Activated CD8-positive, alpha-beta memory T cell treated with anti-CD3 and anti-CD28 coated beads, Interleukin-2, amount 10 ng/mL, durations not matched to agents 7 days and 5 days (primary cell): ENCODE results near the gene EFHD2. TPM values are rescaled to one million over a fixed set of nuclear protein-coding genes. Genes with fewer than 3 reads are reported as not detected.

Experiments
- ATAC-seq: fragments of 150-1000 bp; cut with Tn5 transposase; one replicate; pipeline ENCODE4 v1.10.0; 2021; ENCODE audit warnings: moderate library complexity
- CTCF ChIA-PET: fragments of 350-600 bp; sonication (Branson Sonifier 250); formaldehyde crosslinking; loops from one replicate; lab custom pipeline; 2021; ENCODE audit warnings: antibody characterized with exemption; lab: Charles Lee
- DNase-seq: peaks from one replicate; pipeline ENCODE4 v3.0.0-alpha.2; 2020
- H3K27ac Mint-ChIP-seq: one replicate; pipeline ENCODE4 v1.8.0; 2021; ENCODE audit warnings: mild to moderate bottlenecking, mixed read lengths
- H3K27me3 Mint-ChIP-seq: one replicate; pipeline ENCODE4 v1.8.0; 2021; ENCODE audit warnings: mixed read lengths
- H3K36me3 Mint-ChIP-seq: one replicate; pipeline ENCODE4 v1.8.0; 2021; ENCODE audit warnings: mild to moderate bottlenecking, mixed read lengths
- H3K4me1 Mint-ChIP-seq: one replicate; pipeline ENCODE4 v1.8.0; 2021; ENCODE audit warnings: mixed read lengths
- H3K4me3 Mint-ChIP-seq: one replicate; pipeline ENCODE4 v1.8.0; 2021; ENCODE audit warnings: mild to moderate bottlenecking, moderate library complexity, mixed read lengths
- H3K9me3 Mint-ChIP-seq: one replicate; pipeline ENCODE4 v1.8.0; 2022; ENCODE audit warnings: low read depth, mixed read lengths
- total RNA-seq, 2 experiments: library from RNA; stranded (reverse); gene quantifications; one replicate each; pipeline ENCODE4 v1.2.3, GENCODE V29; 2021

EFHD2 gene
- total RNA-seq, 2 experiments from 2014 or later: 95.4 to 98.9 TPM

DNA sequence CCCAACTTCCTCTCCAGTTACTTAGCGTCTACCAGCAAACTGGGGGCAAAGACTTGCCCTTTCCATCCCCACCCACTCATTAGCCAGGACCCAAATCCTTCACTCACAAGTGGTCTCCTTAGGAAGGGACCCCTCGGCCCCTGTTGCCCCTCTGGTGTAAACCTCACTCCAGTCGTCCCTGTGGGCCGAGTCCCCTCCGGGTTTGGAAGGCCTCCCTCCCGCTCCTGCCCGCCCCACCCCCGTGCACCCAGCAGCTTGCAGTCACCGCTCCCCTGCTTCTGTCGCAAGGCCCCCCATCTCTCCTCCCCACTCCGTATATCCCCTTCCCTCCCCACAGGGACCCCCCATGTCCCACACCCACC is 1.2 kb downstream of the EFHD2 start:
- Mint-ChIP-seq H3K4me3 (peak overlapping the region; percentile 91), H3K9me3 (no peaks in the 10 kb centered on the region), H3K4me1 (peaks cover 48% of the 10 kb centered on the region), H3K27ac (peak overlapping the region; percentile 86), H3K27me3 (peaks cover 28% of the 10 kb centered on the region), H3K36me3 (peaks cover 30% of the 10 kb centered on the region)
- CTCF ChIA-PET: interaction anchor here (0.7 to 3.6 kb wide), 4 partner anchors 20 to 955 kb away, joined by 3 to 29 read pairs (median 4); no protein-coding TSS in a partner anchor
- peak; percentile 49 for DNase-seq
- ATAC-seq: no peak

DNA sequence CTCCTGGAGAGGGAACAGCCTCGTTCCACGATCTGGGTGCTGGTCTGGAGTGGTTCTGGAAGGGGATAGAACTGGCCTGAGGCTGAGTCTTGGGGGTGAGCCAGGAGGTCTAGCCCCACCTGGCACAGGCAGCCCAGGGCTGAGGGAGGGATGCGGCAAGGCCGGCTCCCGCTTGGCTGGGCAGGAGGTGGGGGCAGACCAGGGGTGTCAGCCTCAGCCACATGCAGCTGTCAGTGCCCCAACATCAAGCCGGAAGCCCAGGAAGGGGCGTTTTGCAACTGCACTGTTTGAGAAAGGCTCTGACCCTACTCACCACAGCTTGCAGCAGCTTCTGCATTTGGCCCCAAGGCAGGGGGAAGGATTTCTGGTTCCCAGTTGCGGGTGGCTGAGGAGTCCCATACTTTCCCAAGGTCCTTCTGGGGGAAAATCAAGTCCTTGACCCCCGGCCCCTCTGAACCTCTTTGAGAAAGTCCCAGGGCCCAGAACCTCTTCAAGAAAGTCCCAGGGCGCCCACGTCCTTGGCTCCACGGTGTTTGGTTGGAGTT is 2.0 kb downstream of the EFHD2 start:
- H3K36me3 Mint-ChIP-seq: peaks cover 32% of the 10 kb centered on the region
- CTCF ChIA-PET: interaction anchor here (0.6 to 3.6 kb wide), 9 partner anchors 13 to 954 kb away, joined by 3 to 29 read pairs (median 3); no protein-coding TSS in a partner anchor
- peak overlapping the region; percentile 91 for H3K4me3 Mint-ChIP-seq
- H3K27ac Mint-ChIP-seq: peak overlapping the region; percentile 86
- ATAC-seq: peak; percentile 40
- peaks cover 56% of the 10 kb centered on the region for H3K4me1 Mint-ChIP-seq
- DNase-seq: peak; percentile 80
- peaks cover 24% of the 10 kb centered on the region for H3K27me3 Mint-ChIP-seq
- no peaks in the 10 kb centered on the region for H3K9me3 Mint-ChIP-seq

DNA sequence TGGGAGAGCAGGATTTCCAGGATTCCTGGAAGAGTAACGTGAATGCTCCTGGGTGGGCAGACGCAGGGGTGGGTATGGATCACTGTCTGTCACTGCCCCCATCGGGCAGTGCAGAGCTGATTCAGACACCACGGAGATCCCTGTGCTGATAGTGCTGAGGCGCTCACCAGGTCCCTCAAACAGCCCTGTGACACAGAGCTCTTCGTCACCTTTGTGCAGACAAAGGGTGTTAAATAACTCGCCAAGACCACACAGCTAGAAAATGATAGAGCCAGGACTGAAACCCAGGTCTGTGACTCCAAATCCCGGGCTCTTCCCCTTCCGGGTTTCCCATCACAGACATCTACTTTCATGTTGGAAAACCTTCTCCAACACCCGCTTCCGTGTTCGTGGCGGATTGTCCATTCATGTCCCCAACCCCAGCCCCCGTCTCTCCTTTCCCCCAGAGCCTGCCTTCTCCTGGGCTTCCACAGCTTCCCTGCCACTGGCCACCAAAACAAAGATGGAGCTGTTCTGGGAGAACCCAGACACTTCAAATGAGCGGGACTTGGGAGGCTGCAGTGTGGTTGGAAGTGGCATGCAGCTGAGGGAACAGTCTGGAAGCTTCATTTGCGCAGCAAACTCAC is 2.6 kb downstream of the EFHD2 start:
- peaks cover 18% of the 10 kb centered on the region for H3K27me3 Mint-ChIP-seq
- peaks cover 62% of the 10 kb centered on the region for H3K4me1 Mint-ChIP-seq
- H3K9me3 Mint-ChIP-seq: no peaks in the 10 kb centered on the region
- DNase-seq: peak; percentile 82
- peak; percentile 51 for ATAC-seq
- H3K4me3 Mint-ChIP-seq: peak overlapping the region; percentile 91
- CTCF ChIA-PET: interaction anchor here (0.7 to 3.6 kb wide), 6 partner anchors 13 to 100 kb away, joined by 3 to 29 read pairs (median 4); no protein-coding TSS in a partner anchor
- peaks cover 32% of the 10 kb centered on the region for H3K36me3 Mint-ChIP-seq
- peak overlapping the region; percentile 86 for H3K27ac Mint-ChIP-seq

DNA sequence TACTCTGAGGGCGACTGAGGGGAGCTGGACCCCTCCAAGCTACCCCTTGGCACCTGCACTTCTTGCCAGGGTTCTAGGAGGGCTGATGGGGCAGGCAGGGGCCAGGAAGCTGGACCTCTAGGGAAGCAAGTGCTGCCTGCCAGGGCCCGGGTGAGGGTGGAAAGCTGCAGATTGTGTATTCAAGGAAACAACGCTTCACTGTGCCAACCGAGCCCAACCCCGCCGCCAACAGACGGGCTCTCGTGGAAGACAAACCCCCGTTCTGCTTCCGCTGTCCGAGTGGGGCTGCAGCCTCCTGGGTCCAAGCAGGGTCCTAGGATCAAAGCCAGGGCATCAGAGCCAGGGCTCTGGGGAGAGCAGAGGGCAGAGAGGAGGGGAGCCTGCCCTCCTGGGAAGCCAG is 3.2 kb downstream of the EFHD2 start:
- DNase-seq: no peak
- Mint-ChIP-seq H3K4me3 (no peak overlapping the region), H3K9me3 (no peaks in the 10 kb centered on the region), H3K36me3 (peaks cover 32% of the 10 kb centered on the region), H3K27me3 (peaks cover 13% of the 10 kb centered on the region), H3K27ac (peak overlapping the region; percentile 86), H3K4me1 (peaks cover 67% of the 10 kb centered on the region)
- no peak for ATAC-seq
- CTCF ChIA-PET: interaction anchor here (0.9 to 3.6 kb wide), 4 partner anchors 17 to 92 kb away, joined by 4 to 29 read pairs (median 6); no protein-coding TSS in a partner anchor

DNA sequence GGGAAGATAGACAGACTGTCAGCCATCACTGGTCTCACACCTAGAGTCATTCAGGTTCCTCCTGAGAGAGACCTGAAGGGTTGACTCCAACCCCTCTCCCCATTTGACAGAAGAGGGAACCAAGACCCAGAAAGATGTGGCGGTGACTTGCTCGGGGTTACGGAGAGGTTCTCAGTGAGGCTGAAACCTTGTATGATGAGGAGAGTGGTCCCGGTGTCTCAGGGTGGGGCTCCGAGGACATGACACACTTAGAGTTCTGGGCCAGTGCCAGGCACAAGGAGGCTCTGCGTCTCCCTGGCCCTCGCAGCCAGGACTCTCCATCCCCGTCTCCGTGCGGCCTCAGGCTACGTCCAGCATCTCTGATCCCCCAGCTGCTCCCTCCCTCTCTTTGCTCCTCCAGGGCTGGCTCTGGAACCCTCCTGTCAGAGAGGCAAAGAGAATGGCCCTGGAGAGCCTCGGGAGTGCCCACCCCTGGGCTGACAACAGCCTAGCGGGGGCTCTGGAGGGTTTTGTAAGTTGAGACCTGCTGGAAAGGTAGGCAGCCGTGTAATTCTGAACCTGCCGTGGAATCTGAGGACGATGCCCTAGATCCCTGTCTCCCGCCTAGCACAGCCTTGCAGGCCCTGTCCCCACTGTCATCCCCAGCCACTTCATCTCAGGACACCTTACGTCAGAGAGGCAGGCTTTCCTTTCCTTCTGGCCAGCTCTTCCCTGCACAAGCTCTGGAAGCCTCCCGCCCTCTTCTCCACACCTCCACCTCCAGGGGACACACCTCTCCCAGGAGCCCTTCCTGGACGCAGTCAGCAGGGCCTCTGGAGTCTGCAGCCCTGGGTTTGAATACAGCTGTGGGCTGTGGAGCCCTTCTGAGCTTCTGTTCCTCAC is 4.1 kb downstream of the EFHD2 start:
- CTCF ChIA-PET: interaction anchor here (1.1 kb wide), 1 partner anchor 22 kb away, joined by 3 read pairs; no protein-coding TSS in a partner anchor
- Mint-ChIP-seq H3K4me1 (peaks cover 69% of the 10 kb centered on the region), H3K9me3 (no peaks in the 10 kb centered on the region), H3K27ac (peak overlapping the region; percentile 28), H3K36me3 (peaks cover 32% of the 10 kb centered on the region), H3K27me3 (peaks cover 5% of the 10 kb centered on the region), H3K4me3 (no peak overlapping the region)
- DNase-seq: no peak
- no peak for ATAC-seq

DNA sequence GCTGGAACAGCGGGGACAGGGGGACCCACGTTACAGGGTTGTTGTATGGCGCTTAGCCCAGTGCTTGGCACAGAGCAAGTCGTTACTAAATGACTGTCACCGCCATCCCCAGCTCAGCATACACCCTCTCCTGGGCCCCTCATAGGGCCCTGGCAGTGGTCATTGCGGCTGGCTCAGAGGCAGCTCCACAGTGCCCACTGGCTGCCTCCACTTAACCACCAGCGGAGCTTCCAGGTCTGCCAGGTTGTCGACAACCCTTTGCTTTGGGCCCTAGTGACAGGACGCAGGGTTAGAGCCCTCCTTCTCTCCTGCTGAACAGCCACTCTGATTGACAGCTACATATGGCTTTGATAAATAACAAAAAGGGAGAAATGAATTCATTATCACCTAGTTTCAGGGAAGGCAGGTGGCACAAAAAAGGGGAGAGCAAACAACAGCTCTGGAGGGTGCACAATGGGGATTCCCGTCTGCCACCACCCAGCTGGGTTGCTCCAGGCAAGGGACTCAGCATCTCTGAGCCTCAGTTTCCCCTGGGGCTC is 4.8 kb downstream of the EFHD2 start:
- H3K4me3 Mint-ChIP-seq: no peak overlapping the region
- H3K36me3 Mint-ChIP-seq: peaks cover 32% of the 10 kb centered on the region
- peaks cover 66% of the 10 kb centered on the region for H3K4me1 Mint-ChIP-seq
- ATAC-seq (no peak), DNase-seq (no peak)
- no peaks in the 10 kb centered on the region for H3K27me3 Mint-ChIP-seq
- CTCF ChIA-PET: interaction anchor here (1.1 kb wide), 1 partner anchor 22 kb away, joined by 3 read pairs; no protein-coding TSS in a partner anchor
- no peaks in the 10 kb centered on the region for H3K9me3 Mint-ChIP-seq
- no peak overlapping the region for H3K27ac Mint-ChIP-seq

DNA sequence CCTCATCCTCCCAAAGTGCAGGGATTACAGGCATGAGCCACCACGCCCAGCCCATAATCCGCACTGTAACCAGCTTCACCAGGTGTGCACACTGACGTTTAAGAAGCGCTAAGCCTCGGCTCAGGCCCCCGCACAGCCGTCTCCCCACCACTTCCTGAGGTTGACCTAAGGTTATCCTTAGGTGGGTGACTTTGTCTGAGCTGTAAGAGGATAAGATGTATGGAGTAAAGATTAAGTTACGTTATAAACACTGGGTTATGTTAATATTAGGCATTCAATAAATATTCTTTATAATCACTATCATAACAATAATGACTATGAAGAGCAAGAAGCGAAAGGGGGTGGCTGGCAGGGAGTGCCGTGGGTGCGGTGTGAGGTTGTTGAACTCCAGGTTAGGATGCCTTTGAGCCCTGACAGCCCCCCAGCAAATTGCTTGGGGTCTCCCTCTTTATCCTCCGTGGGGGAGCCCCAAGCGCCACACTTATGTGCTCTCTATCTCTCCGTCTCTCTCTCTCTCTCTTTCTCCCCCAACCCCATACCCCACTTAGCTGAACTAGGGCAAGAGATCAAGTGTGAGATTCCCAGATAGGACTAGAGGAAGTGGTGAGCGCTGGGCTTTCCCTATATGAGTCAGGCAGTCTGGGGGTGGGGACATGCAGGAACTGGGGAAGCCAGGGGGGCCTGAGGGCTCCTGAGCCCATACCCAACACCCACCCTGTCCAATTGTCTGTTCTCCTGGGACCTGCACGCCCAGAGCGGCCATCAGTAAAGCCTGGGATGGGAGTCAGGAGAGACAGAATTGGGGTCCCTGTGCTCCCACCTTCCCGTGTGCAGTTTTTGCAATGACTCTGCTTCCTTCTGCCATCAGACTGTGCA is 7.6 kb downstream of the EFHD2 start:
- CTCF ChIA-PET: interaction anchor here (1.0 to 2.6 kb wide), 3 partner anchors 14 to 97 kb away, joined by 3 to 14 read pairs (median 9); no protein-coding TSS in a partner anchor
- Mint-ChIP-seq H3K36me3 (peaks cover 40% of the 10 kb centered on the region), H3K4me3 (peak overlapping the region; percentile 54), H3K27ac (peak overlapping the region; percentile 68), H3K9me3 (no peaks in the 10 kb centered on the region), H3K4me1 (peaks cover 66% of the 10 kb centered on the region), H3K27me3 (no peaks in the 10 kb centered on the region)
- DNase-seq (peak; percentile 79), ATAC-seq (peak; percentile 55)

DNA sequence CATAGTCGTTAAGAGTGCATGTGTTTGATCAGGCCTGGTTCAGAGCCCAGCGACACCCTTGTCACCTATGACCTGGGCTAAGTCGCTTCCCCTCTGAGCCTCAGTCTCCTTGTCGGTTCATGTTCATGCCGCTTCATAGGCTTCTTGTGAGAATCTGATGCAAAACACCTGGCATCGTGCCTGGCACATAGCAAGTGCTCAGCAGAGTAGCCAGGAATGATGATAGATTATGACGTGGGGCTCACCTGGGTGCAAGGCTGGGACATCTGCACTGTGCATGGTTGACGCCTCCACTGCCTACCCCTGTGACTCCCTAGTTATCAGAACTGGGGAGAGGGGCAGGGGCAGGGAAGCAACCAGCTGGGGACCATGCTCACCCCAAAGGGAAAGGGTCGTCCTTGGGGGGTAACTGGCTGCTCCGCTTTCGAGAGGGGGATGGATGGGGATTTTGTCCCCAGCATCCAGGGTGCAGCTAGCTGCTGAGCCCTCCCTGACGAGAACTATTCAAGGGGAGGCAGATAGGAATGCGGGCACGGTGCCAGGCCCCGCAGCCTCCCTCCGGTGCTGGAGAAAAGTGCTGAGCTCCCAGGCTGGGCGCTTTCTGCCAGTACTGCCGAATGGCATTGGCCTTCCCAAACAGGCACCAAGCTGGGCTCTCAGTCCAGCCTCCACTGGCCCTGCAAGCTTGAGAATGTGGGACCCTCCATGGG is 9.3 kb downstream of the EFHD2 start:
- ATAC-seq (no peak), DNase-seq (no peak)
- peaks cover 53% of the 10 kb centered on the region for H3K4me1 Mint-ChIP-seq
- H3K4me3 Mint-ChIP-seq: no peak overlapping the region
- H3K36me3 Mint-ChIP-seq: peaks cover 28% of the 10 kb centered on the region
- H3K27ac Mint-ChIP-seq: peak overlapping the region; percentile 30
- CTCF ChIA-PET: interaction anchor here (1.2 kb wide), 1 partner anchor 95 kb away, joined by 3 read pairs; no protein-coding TSS in a partner anchor
- H3K9me3 Mint-ChIP-seq: no peaks in the 10 kb centered on the region
- H3K27me3 Mint-ChIP-seq: no peaks in the 10 kb centered on the region

DNA sequence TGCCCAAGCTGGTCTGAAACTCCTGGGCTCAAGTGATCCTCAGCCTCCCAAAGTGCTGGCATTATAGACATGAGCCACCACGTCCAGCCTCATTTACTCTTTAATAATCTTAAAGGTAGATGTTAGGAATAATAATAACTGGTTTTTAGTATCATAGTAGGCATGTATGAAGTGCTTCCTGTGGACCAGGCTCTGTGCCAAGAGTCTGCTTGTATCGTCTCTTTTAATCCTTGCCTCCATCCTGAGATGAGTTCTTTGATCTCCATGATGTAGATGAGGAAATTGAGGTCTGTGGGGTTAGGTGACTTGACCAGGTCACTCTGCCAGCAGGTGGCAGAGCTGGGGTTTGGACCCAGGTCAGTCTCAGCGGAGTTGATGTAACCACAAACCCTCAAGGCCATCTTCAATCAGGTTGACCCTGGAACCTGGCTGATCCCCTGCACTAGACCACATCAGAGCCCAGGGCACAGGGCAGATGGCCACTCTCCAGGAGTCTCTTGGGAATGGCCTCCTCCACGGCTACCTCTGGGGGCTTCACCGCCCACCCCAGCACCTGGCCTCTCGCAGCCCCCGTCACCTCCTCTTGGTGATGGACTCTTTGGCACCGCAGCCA is 11.3 kb downstream of the EFHD2 start:
- CTCF ChIA-PET: interaction anchor here (1.5 to 3.5 kb wide), 3 partner anchors 9 to 97 kb away, joined by 4 to 16 read pairs (median 4); no protein-coding TSS in a partner anchor
- no peak for ATAC-seq
- Mint-ChIP-seq H3K36me3 (peaks cover 15% of the 10 kb centered on the region), H3K4me3 (no peak overlapping the region), H3K27ac (no peak overlapping the region), H3K27me3 (no peaks in the 10 kb centered on the region), H3K4me1 (peaks cover 44% of the 10 kb centered on the region), H3K9me3 (no peaks in the 10 kb centered on the region)
- DNase-seq: no peak

DNA sequence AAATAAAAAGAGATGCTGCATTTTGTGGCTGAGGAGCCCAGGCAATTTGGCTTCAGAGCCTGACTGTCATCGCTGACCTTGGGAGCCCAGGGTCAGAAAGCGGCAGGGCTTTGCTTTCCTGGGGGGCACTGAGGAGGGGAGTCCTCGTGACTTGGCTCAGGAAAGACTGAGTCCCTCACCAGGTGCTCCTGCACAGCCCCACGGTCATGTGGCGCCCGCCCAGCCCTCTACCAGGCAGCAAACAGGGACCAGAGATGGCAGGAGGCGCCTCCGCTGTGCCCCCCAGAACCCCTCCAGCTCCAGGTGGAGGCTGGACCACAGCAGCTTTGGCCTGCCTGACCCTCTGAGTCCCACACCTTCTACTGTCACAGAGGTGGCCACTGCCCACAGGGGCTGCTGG is 13.2 kb downstream of the EFHD2 start:
- Mint-ChIP-seq H3K27ac (no peak overlapping the region), H3K4me3 (no peak overlapping the region), H3K36me3 (peaks cover 14% of the 10 kb centered on the region), H3K4me1 (peaks cover 33% of the 10 kb centered on the region), H3K27me3 (no peaks in the 10 kb centered on the region), H3K9me3 (no peaks in the 10 kb centered on the region)
- CTCF ChIA-PET: interaction anchor here (3.5 kb wide), 1 partner anchor 99 kb away, joined by 16 read pairs; no protein-coding TSS in a partner anchor
- ATAC-seq: no peak
- no peak for DNase-seq

DNA sequence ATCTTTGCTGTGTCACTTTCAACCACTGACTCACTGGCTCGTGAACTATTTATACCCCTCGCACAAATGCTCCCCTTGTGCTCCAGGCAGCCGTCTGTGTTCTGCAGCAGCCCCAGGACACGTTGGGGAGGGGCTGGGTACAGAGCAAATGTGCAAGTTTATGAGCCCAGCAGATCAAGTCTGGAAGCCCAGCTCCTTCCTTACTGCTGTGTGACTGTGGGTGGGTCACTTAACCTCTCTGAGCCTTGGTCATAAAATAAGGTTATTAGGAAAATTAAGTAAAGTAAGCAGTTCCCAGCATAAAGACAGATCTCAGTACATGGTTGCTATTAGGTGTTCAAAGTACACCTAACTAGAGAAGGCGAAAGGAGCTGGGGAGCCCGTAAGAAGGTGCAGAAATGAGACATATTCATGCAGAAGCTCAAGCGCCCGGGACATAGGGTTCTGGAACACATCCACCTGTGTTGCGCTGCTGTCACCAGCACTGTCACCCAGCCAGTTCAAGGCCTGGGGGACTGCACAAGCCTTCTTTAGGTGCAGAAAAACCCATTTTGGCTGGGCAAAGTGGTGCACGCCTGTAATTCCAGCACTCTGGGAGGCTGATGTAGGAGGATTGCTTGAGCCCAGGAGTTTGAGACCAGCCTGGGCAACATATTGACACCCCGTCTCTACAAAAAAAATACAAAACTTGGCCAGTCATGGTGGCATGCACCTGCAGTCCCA is 13.8 kb downstream of the EFHD2 start:
- Mint-ChIP-seq H3K9me3 (no peaks in the 10 kb centered on the region), H3K4me3 (no peak overlapping the region), H3K4me1 (peaks cover 32% of the 10 kb centered on the region), H3K36me3 (peaks cover 14% of the 10 kb centered on the region), H3K27me3 (no peaks in the 10 kb centered on the region), H3K27ac (no peak overlapping the region)
- CTCF ChIA-PET: interaction anchor here (0.6 to 3.5 kb wide), 2 partner anchors 99 to 146 kb away, joined by 3 to 16 read pairs; no protein-coding TSS in a partner anchor
- ATAC-seq (no peak), DNase-seq (no peak)
